ENCODE results near the gene MBD6. TPM values are rescaled to one million over a fixed set of nuclear protein-coding genes. Genes with fewer than 3 reads are reported as not detected.
"Not testable (repeated sequence)": the region's sequence is repeated elsewhere in the genome, so short reads cannot be mapped to it uniquely, and the experiment has no call there.

Gene MBD6
- total and polyA plus RNA-seq, 9 donors: 11.0 to 55.5 (median 32.9) TPM

- DNase-seq; H3K4me3 ChIP-seq (ENCODE audit: low read length): not testable (repeated sequence)
Measured at GRCh38 chr12:57502311-57502969, 20.2 kb upstream of the MBD6 start.

GRCh38 chr12:57506541-57506940 lies 16.1 kb upstream of the MBD6 start:
- H3K27ac ChIP-seq (ENCODE audit: low read length); DNase-seq; H3K9me3 ChIP-seq (replicated peaks; ENCODE audit: control insufficient read depth, low read depth, low read length); H3K27me3 ChIP-seq (ENCODE audit: control insufficient read depth, insufficient read depth, low read length); H3K4me1 ChIP-seq (ENCODE audit: control insufficient read depth, insufficient read depth, low read length); H3K4me3 ChIP-seq (ENCODE audit: low read length): not testable (repeated sequence)
- H3K36me3 ChIP-seq (ENCODE audit: control insufficient read depth, insufficient read depth, low read length): peaks cover 61% of the 10 kb centered on the region
- WGBS (ENCODE audit: insufficient coverage): no CpG with 5 or more reads among the region's 4 CpGs

More at GRCh38 chr12:57502311-57502969, 20.2 kb upstream of the MBD6 start:
- H3K9me3 ChIP-seq (replicated peaks; ENCODE audit: control insufficient read depth, low read depth, low read length); H3K4me1 ChIP-seq (ENCODE audit: control insufficient read depth, insufficient read depth, low read length); H3K27me3 ChIP-seq (ENCODE audit: control insufficient read depth, insufficient read depth, low read length); H3K27ac ChIP-seq (ENCODE audit: low read length): not testable (repeated sequence)
- WGBS (ENCODE audit: insufficient coverage): no CpG with 5 or more reads among the region's 22 CpGs
- H3K36me3 ChIP-seq (ENCODE audit: control insufficient read depth, insufficient read depth, low read length): peaks cover 67% of the 10 kb centered on the region

GRCh38 chr12:57507796-57508195 lies 14.8 kb upstream of the MBD6 start:
- H3K4me1 ChIP-seq (ENCODE audit: control insufficient read depth, insufficient read depth, low read length); DNase-seq; H3K27ac ChIP-seq (ENCODE audit: low read length); H3K9me3 ChIP-seq (replicated peaks; ENCODE audit: control insufficient read depth, low read depth, low read length); H3K27me3 ChIP-seq (ENCODE audit: control insufficient read depth, insufficient read depth, low read length); H3K4me3 ChIP-seq (ENCODE audit: low read length): not testable (repeated sequence)
- peaks cover 65% of the 10 kb centered on the region for H3K36me3 ChIP-seq (ENCODE audit: control insufficient read depth, insufficient read depth, low read length)
- 100% methylated on average over 4 of the region's 28 CpGs for WGBS (ENCODE audit: insufficient coverage)

GRCh38 chr12:57511161-57511560 lies 11.5 kb upstream of the MBD6 start:
- no peaks in the 10 kb centered on the region for H3K4me1 ChIP-seq (ENCODE audit: control insufficient read depth, insufficient read depth, low read length)
- no peaks in the 10 kb centered on the region for H3K9me3 ChIP-seq (replicated peaks; ENCODE audit: control insufficient read depth, low read depth, low read length)
- no peak for DNase-seq
- no peak overlapping the region for H3K27ac ChIP-seq (ENCODE audit: low read length)
- H3K4me3 ChIP-seq (ENCODE audit: low read length): no peak overlapping the region
- H3K36me3 ChIP-seq (ENCODE audit: control insufficient read depth, insufficient read depth, low read length): peaks cover 70% of the 10 kb centered on the region
- WGBS (ENCODE audit: insufficient coverage): 92% methylated on average over 4 of the region's 4 CpGs
- no peaks in the 10 kb centered on the region for H3K27me3 ChIP-seq (ENCODE audit: control insufficient read depth, insufficient read depth, low read length)

DNA sequence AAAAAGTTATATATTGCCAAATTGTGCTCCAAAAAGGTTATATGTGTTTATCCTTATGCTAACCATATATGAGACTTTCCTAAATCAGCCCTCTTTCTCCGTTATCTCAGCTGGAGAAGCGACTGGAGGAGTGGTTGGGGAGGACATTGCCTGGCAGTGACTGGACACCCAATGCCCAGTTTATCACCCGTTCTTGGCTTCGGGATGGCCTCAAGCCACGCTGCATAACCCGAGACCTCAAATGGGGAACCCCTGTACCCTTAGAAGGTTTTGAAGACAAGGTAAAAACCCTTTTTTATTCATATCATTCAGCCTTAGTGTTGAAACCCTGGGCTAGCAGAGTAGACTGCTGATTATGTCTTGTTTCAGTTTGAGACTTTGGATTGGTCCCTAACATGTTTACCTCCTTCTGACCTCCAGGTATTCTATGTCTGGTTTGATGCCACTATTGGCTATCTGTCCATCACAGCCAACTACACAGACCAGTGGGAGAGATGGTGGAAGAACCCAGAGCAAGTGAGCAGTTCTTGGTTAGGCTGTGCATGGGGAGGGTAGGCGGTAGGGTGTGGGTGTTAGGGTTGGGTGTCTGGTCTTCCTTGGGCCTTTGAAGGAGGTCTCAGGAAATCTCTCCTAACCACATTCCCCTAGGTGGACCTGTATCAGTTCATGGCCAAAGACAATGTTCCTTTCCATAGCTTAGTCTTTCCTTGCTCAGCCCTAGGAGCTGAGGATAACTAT lies 10.9 kb upstream of the MBD6 start:
- H3K9me3 ChIP-seq (replicated peaks; ENCODE audit: control insufficient read depth, low read depth, low read length): no peaks in the 10 kb centered on the region
- H3K36me3 ChIP-seq (ENCODE audit: control insufficient read depth, insufficient read depth, low read length): peaks cover 71% of the 10 kb centered on the region
- DNase-seq: no peak
- no peaks in the 10 kb centered on the region for H3K27me3 ChIP-seq (ENCODE audit: control insufficient read depth, insufficient read depth, low read length)
- WGBS (ENCODE audit: insufficient coverage): no CpG with 5 or more reads among the region's 7 CpGs
- no peaks in the 10 kb centered on the region for H3K4me1 ChIP-seq (ENCODE audit: control insufficient read depth, insufficient read depth, low read length)
- no peak overlapping the region for H3K4me3 ChIP-seq (ENCODE audit: low read length)
- H3K27ac ChIP-seq (ENCODE audit: low read length): no peak overlapping the region

GRCh38 chr12:57512665-57513064 lies 10.0 kb upstream of the MBD6 start:
- H3K36me3 ChIP-seq (ENCODE audit: control insufficient read depth, insufficient read depth, low read length): peaks cover 77% of the 10 kb centered on the region
- WGBS (ENCODE audit: insufficient coverage): 89% methylated on average over 6 of the region's 6 CpGs
- H3K27ac ChIP-seq (ENCODE audit: low read length): no peak overlapping the region
- DNase-seq: no peak
- H3K9me3 ChIP-seq (replicated peaks; ENCODE audit: control insufficient read depth, low read depth, low read length): no peaks in the 10 kb centered on the region
- no peak overlapping the region for H3K4me3 ChIP-seq (ENCODE audit: low read length)
- no peaks in the 10 kb centered on the region for H3K27me3 ChIP-seq (ENCODE audit: control insufficient read depth, insufficient read depth, low read length)
- no peaks in the 10 kb centered on the region for H3K4me1 ChIP-seq (ENCODE audit: control insufficient read depth, insufficient read depth, low read length)

- 100% methylated on average over 1 of the region's 5 CpGs for WGBS (ENCODE audit: insufficient coverage)
Measured at GRCh38 chr12:57513266-57513665, 9.4 kb upstream of the MBD6 start.

DNA sequence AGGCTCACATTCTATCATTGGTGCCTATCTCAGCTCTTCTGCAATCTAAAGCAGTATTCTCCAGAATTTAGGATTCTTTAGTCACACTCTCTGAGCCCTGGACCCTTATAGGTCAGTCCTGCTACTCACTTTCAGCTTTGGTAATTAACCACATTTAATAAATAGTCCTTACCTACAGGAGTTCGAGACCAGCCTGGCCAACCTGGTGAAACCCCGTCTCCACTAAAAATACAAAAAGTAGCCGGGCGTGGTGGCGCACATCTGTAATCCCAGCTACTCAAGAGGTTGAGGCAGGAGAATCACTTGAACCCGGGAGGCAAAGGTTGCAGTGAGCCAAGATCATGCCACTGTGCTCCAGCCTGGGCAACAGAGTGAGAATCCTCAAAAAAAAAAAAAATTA lies 8.9 kb upstream of the MBD6 start:
- peaks cover 84% of the 10 kb centered on the region for H3K36me3 ChIP-seq (ENCODE audit: control insufficient read depth, insufficient read depth, low read length)
- H3K4me1 ChIP-seq (ENCODE audit: control insufficient read depth, insufficient read depth, low read length); H3K9me3 ChIP-seq (replicated peaks; ENCODE audit: control insufficient read depth, low read depth, low read length); H3K27me3 ChIP-seq (ENCODE audit: control insufficient read depth, insufficient read depth, low read length); H3K4me3 ChIP-seq (ENCODE audit: low read length); DNase-seq; H3K27ac ChIP-seq (ENCODE audit: low read length): not testable (repeated sequence)
- no CpG with 5 or more reads among the region's 6 CpGs for WGBS (ENCODE audit: insufficient coverage)

More at GRCh38 chr12:57513266-57513665, 9.4 kb upstream of the MBD6 start:
- H3K27me3 ChIP-seq (ENCODE audit: control insufficient read depth, insufficient read depth, low read length): no peaks in the 10 kb centered on the region
- DNase-seq: no peak
- peaks cover 83% of the 10 kb centered on the region for H3K36me3 ChIP-seq (ENCODE audit: control insufficient read depth, insufficient read depth, low read length)
- H3K27ac ChIP-seq (ENCODE audit: low read length): no peak overlapping the region
- H3K9me3 ChIP-seq (replicated peaks; ENCODE audit: control insufficient read depth, low read depth, low read length): no peaks in the 10 kb centered on the region
- H3K4me1 ChIP-seq (ENCODE audit: control insufficient read depth, insufficient read depth, low read length): peaks cover 5% of the 10 kb centered on the region
- no peak overlapping the region for H3K4me3 ChIP-seq (ENCODE audit: low read length)

GRCh38 chr12:57514246-57514645 lies 8.4 kb upstream of the MBD6 start:
- 92% methylated on average over 9 of the region's 9 CpGs for WGBS (ENCODE audit: insufficient coverage)
- not testable (repeated sequence) for DNase-seq; H3K4me3 ChIP-seq (ENCODE audit: low read length); H3K9me3 ChIP-seq (replicated peaks; ENCODE audit: control insufficient read depth, low read depth, low read length); H3K27ac ChIP-seq (ENCODE audit: low read length); H3K27me3 ChIP-seq (ENCODE audit: control insufficient read depth, insufficient read depth, low read length)
- peaks cover 14% of the 10 kb centered on the region for H3K4me1 ChIP-seq (ENCODE audit: control insufficient read depth, insufficient read depth, low read length)
- peaks cover 82% of the 10 kb centered on the region for H3K36me3 ChIP-seq (ENCODE audit: control insufficient read depth, insufficient read depth, low read length)

DNA sequence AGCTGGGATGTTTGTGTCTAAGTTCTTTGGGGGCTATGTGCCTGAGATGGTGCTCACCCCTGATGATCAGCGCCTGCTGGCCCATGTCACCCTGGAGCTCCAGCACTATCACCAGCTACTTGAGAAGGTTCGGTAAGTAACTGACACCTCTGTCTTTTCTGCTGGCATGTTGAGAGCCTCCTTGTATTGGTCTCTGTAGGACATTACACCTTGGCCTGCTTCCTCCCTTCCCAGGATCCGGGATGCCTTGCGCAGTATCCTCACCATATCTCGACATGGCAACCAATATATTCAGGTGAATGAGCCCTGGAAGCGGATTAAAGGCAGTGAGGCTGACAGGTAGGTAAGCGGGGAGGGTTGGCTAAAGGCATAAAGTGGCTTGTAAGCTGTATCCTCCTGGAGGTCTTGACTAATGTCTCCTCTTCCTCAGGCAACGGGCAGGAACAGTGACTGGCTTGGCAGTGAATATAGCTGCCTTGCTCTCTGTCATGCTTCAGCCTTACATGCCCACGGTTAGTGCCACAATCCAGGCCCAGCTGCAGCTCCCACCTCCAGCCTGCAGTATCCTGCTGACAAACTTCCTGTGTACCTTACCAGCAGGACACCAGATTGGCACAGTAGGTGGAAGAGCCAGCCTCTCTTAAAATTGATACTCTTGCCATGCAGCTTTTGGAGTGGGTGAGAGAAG lies 7.8 kb upstream of the MBD6 start:
- DNase-seq: no peak
- H3K4me3 ChIP-seq (ENCODE audit: low read length): no peak overlapping the region
- H3K9me3 ChIP-seq (replicated peaks; ENCODE audit: control insufficient read depth, low read depth, low read length): no peaks in the 10 kb centered on the region
- WGBS (ENCODE audit: insufficient coverage): 90% methylated on average over 6 of the region's 9 CpGs
- H3K36me3 ChIP-seq (ENCODE audit: control insufficient read depth, insufficient read depth, low read length): peaks cover 77% of the 10 kb centered on the region
- peaks cover 19% of the 10 kb centered on the region for H3K4me1 ChIP-seq (ENCODE audit: control insufficient read depth, insufficient read depth, low read length)
- no peaks in the 10 kb centered on the region for H3K27me3 ChIP-seq (ENCODE audit: control insufficient read depth, insufficient read depth, low read length)
- H3K27ac ChIP-seq (ENCODE audit: low read length): no peak overlapping the region

All from muscle of leg (tissue), 11 donors.